Lung (tissue), 12 donors: ENCODE measurements around the gene PRR15L. TPM values are rescaled to one million over a fixed set of nuclear protein-coding genes. Genes with fewer than 3 reads are reported as not detected.

Source experiments
- ATAC-seq: fragments of 200-7000 bp; cut with Tn5 transposase; one replicate; pipeline ENCODE4 v1.9.1; 2020; ENCODE audit warnings: moderate number of reproducible peaks; ENCODE audit not compliant: insufficient read depth, low FRiP score
- DNase-seq, 3 donors: peaks; one replicate each; pipeline ENCODE4 v3.0.0-alpha.2; 2013 to 2017
- H3K27ac ChIP-seq, 2 donors: one replicate each; pipeline ENCODE4 v1.5.1; 2013; ENCODE audit warnings: mild to moderate bottlenecking in 2 of 2, moderate library complexity in 2 of 2, control low read depth in 1 of 2, inconsistent platforms in 1 of 2, low read depth in 1 of 2, low read length in 1 of 2
- H3K27me3 ChIP-seq, 3 donors: one replicate each; pipeline ENCODE4 v1.5.1; 2013; ENCODE audit warnings: low read length in 2 of 3; ENCODE audit not compliant: control insufficient read depth in 3 of 3, insufficient read depth in 3 of 3
- H3K36me3 ChIP-seq, 4 donors: one replicate each; pipeline ENCODE4 v1.5.1; 2013; ENCODE audit warnings: low read length in 4 of 4, mild to moderate bottlenecking in 1 of 4, moderate library complexity in 1 of 4; ENCODE audit not compliant: control insufficient read depth in 4 of 4, insufficient read depth in 4 of 4
- H3K4me1 ChIP-seq, 5 donors: one replicate each; pipeline ENCODE4 v1.5.1; 2013; ENCODE audit warnings: low read length in 5 of 5, mild to moderate bottlenecking in 2 of 5, moderate library complexity in 1 of 5; ENCODE audit not compliant: control insufficient read depth in 5 of 5, insufficient read depth in 5 of 5
- H3K4me3 ChIP-seq: one replicate; pipeline ENCODE4 v1.5.1; 2013; ENCODE audit warnings: mild to moderate bottlenecking, control low read depth, moderate library complexity
- H3K9ac ChIP-seq, 2 donors: one replicate each; pipeline ENCODE4 v1.5.1; 2013; ENCODE audit warnings: low read length in 2 of 2, control low read depth in 1 of 2; ENCODE audit not compliant: insufficient read depth in 1 of 2
- H3K9me3 ChIP-seq, 4 donors: one replicate each; pipeline ENCODE4 v1.5.1; 2013; ENCODE audit warnings: low read length in 3 of 4, mild to moderate bottlenecking in 1 of 4, moderate library complexity in 1 of 4; ENCODE audit not compliant: control insufficient read depth in 4 of 4, insufficient read depth in 3 of 4
- CTCF ChIP-seq: IDR thresholded peaks from 2 replicates; pipeline ENCODE4 v1.5.1; 2012; ENCODE audit warnings: mild to moderate bottlenecking; ENCODE audit errors: control extremely low read depth, extremely low read depth
- WGBS, 2 donors: extraction: QIAGEN DNeasy Blood & Tissue Kit; methylation state at CpG; one replicate each; pipeline ENCODE4 v1.1.7; 2013; 5-methylcytosine and 5-hydroxymethylcytosine counted together
- polyA plus RNA-seq, 2 donors: library from polyadenylated mRNA; stranded (reverse); fragments of 200-250 nt; gene quantifications; one replicate each; pipeline ENCODE4 v1.2.1, GENCODE V29; 2013
- total RNA-seq, 2 donors: library from RNA; depleted of rRNA in 1 of 2; stranded (reverse); fragments of >200 nt in 1 of 2; gene quantifications; one replicate each; pipeline ENCODE4 v1.2.1, GENCODE V29; 2014 to 2021
- donor health status: control.
- donor health status: control.
- donor health status: Bipolar disorder and iron deficiency.
- donor health status: healthy.
- donor health status: DM: yes; HTN: yes; CAD: no.

PRR15L gene
- total and polyA plus RNA-seq, 4 donors, result 59.5 to 98.5 (median 75.5) TPM

DNA sequence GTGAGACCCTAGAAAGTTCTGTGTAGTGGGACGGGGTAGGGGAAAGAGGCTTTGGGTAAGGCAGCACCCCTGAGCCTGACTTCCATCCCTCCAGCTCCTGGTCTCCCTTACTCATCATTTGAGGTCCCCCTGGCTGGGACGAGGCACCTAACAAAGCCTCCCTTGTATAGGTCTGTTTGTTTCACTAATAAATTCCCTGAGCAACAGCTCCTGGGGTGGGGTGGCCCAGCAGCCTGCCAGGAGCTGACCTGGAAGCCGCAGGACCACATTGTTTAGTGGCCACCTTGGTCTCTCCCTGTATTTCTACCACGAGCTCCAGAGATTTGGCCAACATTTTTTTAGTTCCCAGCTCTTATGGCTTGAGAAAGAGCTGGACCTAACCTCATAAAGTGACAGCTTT is 7.2 kb downstream of the PRR15L start:
- H3K9ac ChIP-seq, result no peak overlapping the region
- ATAC-seq (no peak), DNase-seq (no peak)
- peak overlapping the region in 1 of 2 donors; percentile 37 for H3K27ac ChIP-seq
- H3K9me3 ChIP-seq, result no peaks in the 10 kb centered on the region
- peaks cover 0 to 16% (median 9%) of the 10 kb centered on the region in 5 donors for H3K4me1 ChIP-seq
- peaks cover 0 to 11% (median 0%) of the 10 kb centered on the region in 4 donors for H3K36me3 ChIP-seq
- WGBS, 2 donors, result 84 to 92% methylated on average over 4 of the region's 4 CpGs
- H3K4me3 ChIP-seq, result no peak overlapping the region
- no peaks in the 10 kb centered on the region for H3K27me3 ChIP-seq
- no peak for TF ChIP-seq CTCF

DNA sequence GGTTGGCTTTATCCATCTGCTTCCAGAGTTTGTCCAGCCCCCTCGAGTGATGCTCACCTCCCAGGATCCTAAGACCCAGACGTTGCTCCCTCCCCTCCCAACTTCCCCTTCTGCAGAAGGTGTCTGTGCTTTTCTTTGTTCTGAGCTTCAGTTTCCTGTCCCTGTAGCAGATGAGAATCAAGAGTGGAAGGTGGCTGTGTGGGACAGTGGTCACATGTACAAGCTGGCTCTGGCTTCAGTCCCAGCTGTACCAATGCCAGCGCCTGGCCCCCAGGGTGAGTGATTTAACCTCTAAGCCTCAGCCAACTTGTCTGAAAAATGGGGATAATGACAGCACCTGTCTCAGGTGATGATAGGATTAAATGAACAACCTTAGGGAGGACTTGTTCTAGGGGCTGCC is 7.7 kb downstream of the PRR15L start:
- peaks cover 0 to 16% (median 9%) of the 10 kb centered on the region in 5 donors for H3K4me1 ChIP-seq
- no peaks in the 10 kb centered on the region for H3K27me3 ChIP-seq
- no peaks in the 10 kb centered on the region for H3K9me3 ChIP-seq
- H3K36me3 ChIP-seq, result peaks cover 0 to 13% (median 0%) of the 10 kb centered on the region in 4 donors
- 20 to 37% methylated on average over 3 of the region's 3 CpGs for WGBS, 2 donors
- peak overlapping the region in 1 of 2 donors; percentile 59 for H3K9ac ChIP-seq
- ATAC-seq, result no peak
- no peak for TF ChIP-seq CTCF
- no peak overlapping the region for H3K4me3 ChIP-seq
- peak overlapping the region in 1 of 2 donors; percentile 78 for H3K27ac ChIP-seq
- no peak for DNase-seq

GRCh38 chr17:47949197-47949759 is 8.4 kb downstream of the PRR15L start:
- ATAC-seq (peak; percentile 64), DNase-seq (peak; percentile 87 to 90 (median 89))
- H3K4me1 ChIP-seq, result peaks cover 0 to 16% (median 9%) of the 10 kb centered on the region in 5 donors
- H3K27me3 ChIP-seq, result no peaks in the 10 kb centered on the region
- no peaks in the 10 kb centered on the region for H3K9me3 ChIP-seq
- no peak overlapping the region for H3K4me3 ChIP-seq
- WGBS, 2 donors, result 5 to 8% methylated on average over 22 of the region's 22 CpGs
- peaks cover 0 to 13% (median 0%) of the 10 kb centered on the region in 4 donors for H3K36me3 ChIP-seq
- peak; percentile 84 for TF ChIP-seq CTCF
- peak overlapping the region in 1 of 2 donors; percentile 59 for H3K9ac ChIP-seq
- H3K27ac ChIP-seq, result peak overlapping the region in 1 of 2 donors; percentile 78
